ENCODE data around the gene TGFB1. TPM values are rescaled to one million over a fixed set of nuclear protein-coding genes. Genes with fewer than 3 reads are reported as not detected.

TGFB1 gene
- total RNA-seq, 1 experiment from 2014 or later: 54.6 TPM

DNA sequence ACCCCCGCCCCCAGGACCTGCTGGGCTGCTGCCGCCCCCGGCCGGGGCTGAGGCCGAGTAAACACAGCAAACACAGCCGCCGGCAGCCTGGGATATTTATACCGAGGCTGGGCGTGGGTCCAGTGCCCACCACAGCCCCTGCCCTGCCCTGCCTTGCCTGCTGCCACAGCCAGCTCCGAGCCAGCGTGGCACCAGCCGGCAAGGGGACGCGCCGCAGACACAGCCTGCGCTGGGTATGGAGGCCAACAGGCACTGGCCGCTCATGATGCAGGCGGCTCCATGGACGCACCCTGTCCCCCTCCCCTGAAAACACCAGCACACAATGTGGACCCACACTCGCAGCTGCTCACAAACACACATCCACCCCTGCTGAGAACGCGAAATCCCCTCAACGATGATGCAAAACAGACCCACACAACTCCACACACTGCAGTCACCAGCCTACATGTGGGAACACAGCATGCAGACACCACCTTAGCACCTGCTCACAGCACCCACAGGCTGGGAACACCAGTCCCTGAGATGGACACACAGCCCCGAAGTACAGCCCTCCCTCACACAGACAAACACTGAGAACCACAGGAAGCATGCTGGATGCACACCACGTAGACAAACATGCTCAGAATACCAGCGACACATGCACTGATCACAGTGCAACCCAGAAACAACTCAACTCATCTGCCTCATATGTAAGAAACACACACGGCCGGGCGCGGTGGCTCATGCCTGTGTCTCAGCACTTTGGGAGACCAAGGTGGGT, 27.6 kb downstream of the TGFB1 start:
- Histone ChIP-seq H3K4me1 (ENCODE audit: control insufficient read depth in 1 of 2, insufficient read depth in 2 of 2, low read length in 2 of 2) (peaks cover 8 to 39% of the 10 kb centered on the region in 2 experiments; a peak in 3 of 4 replicates), H3K4me3 (replicated peaks in 1 of 2; ENCODE audit: low read depth in 1 of 2, low read length in 2 of 2) (no peak overlapping the region), H3K9me3 (ENCODE audit: control insufficient read depth in 1 of 2, insufficient read depth in 1 of 2, low read depth in 1 of 2, low read length in 2 of 2) (no peaks in the 10 kb centered on the region), H3K9me2 (ENCODE audit: insufficient read depth) (no peaks in the 10 kb centered on the region), H4K20me1 (ENCODE audit: insufficient read depth) (no peaks in the 10 kb centered on the region), H3K9ac (ENCODE audit: low read length) (no peak overlapping the region), H3K4me2 (ENCODE audit: low read length) (no peak overlapping the region), H3K36me3 (ENCODE audit: control insufficient read depth in 1 of 2, insufficient read depth in 2 of 2, low read length in 2 of 2) (peaks cover 2 to 9% of the 10 kb centered on the region in 2 experiments; a peak in 1 of 4 replicates), H2AFZ (ENCODE audit: low read depth, low read length, poor library complexity, severe bottlenecking) (no peak overlapping the region), H3K79me2 (ENCODE audit: insufficient read depth, low read length) (no peaks in the 10 kb centered on the region), H3K27me3 (ENCODE audit: insufficient read depth, low read length) (no peaks in the 10 kb centered on the region), H3K27ac (ENCODE audit: low read depth, low read length) (no peak overlapping the region)
- TF ChIP-seq CBX3 (IDR thresholded peaks at IDR 0.05; ENCODE audit: low read depth): no peak
- TF ChIP-seq, protein P1, sequence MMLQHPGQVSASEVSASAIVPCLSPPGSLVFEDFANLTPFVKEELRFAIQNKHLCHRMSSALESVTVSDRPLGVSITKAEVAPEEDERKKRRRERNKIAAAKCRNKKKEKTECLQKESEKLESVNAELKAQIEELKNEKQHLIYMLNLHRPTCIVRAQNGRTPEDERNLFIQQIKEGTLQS (IDR thresholded peaks at IDR 0.05): no peak
- TF ChIP-seq, protein P2, sequence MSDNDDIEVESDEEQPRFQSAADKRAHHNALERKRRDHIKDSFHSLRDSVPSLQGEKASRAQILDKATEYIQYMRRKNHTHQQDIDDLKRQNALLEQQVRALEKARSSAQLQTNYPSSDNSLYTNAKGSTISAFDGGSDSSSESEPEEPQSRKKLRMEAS (IDR thresholded peaks at IDR 0.05): no peak
- no peak for TF ChIP-seq EGR1 (IDR thresholded peaks at IDR 0.05; ENCODE audit: low read depth)
- TF ChIP-seq, protein P3, sequence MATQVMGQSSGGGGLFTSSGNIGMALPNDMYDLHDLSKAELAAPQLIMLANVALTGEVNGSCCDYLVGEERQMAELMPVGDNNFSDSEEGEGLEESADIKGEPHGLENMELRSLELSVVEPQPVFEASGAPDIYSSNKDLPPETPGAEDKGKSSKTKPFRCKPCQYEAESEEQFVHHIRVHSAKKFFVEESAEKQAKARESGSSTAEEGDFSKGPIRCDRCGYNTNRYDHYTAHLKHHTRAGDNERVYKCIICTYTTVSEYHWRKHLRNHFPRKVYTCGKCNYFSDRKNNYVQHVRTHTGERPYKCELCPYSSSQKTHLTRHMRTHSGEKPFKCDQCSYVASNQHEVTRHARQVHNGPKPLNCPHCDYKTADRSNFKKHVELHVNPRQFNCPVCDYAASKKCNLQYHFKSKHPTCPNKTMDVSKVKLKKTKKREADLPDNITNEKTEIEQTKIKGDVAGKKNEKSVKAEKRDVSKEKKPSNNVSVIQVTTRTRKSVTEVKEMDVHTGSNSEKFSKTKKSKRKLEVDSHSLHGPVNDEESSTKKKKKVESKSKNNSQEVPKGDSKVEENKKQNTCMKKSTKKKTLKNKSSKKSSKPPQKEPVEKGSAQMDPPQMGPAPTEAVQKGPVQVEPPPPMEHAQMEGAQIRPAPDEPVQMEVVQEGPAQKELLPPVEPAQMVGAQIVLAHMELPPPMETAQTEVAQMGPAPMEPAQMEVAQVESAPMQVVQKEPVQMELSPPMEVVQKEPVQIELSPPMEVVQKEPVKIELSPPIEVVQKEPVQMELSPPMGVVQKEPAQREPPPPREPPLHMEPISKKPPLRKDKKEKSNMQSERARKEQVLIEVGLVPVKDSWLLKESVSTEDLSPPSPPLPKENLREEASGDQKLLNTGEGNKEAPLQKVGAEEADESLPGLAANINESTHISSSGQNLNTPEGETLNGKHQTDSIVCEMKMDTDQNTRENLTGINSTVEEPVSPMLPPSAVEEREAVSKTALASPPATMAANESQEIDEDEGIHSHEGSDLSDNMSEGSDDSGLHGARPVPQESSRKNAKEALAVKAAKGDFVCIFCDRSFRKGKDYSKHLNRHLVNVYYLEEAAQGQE (IDR thresholded peaks at IDR 0.05; ENCODE audit: low read depth): no peak
- no peak for TF ChIP-seq SRF (IDR thresholded peaks at IDR 0.05; ENCODE audit: low read depth)
- no peak for TF ChIP-seq EZH2 (IDR thresholded peaks at IDR 0.05)
- TF ChIP-seq ZFX (IDR thresholded peaks at IDR 0.05): no peak
- no peak for TF ChIP-seq CEBPB (IDR thresholded peaks at IDR 0.05; ENCODE audit: low read depth)
- TF ChIP-seq, protein P4, sequence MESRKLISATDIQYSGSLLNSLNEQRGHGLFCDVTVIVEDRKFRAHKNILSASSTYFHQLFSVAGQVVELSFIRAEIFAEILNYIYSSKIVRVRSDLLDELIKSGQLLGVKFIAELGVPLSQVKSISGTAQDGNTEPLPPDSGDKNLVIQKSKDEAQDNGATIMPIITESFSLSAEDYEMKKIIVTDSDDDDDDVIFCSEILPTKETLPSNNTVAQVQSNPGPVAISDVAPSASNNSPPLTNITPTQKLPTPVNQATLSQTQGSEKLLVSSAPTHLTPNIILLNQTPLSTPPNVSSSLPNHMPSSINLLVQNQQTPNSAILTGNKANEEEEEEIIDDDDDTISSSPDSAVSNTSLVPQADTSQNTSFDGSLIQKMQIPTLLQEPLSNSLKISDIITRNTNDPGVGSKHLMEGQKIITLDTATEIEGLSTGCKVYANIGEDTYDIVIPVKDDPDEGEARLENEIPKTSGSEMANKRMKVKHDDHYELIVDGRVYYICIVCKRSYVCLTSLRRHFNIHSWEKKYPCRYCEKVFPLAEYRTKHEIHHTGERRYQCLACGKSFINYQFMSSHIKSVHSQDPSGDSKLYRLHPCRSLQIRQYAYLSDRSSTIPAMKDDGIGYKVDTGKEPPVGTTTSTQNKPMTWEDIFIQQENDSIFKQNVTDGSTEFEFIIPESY (IDR thresholded peaks at IDR 0.05; ENCODE audit: extremely low read depth, insufficient replicate concordance, low read length): no peak
- TF ChIP-seq JUND (IDR thresholded peaks at IDR 0.05): no peak
- no peak for TF ChIP-seq SP1 (IDR thresholded peaks at IDR 0.05; ENCODE audit: low read depth)
- ChIA-PET RAD21 (ENCODE audit: low non-redundant PET in 1 of 2, low total read pairs in 2 of 2, uncharacterized antibody in 2 of 2, unreplicated experiment in 2 of 2) (no interaction called here), POLR2A (no interaction called here), CTCF (no interaction called here)
- no peak for ATAC-seq
- no peak for DNase-seq (ENCODE audit: low read depth, low spot score)
- intact Hi-C loops (cut with micrococcal nuclease): no loop called here
- BruUV-seq (replicated peaks): no TSS peak
